ENCODE data around the gene DPH5.

Gene DPH5

DNA sequence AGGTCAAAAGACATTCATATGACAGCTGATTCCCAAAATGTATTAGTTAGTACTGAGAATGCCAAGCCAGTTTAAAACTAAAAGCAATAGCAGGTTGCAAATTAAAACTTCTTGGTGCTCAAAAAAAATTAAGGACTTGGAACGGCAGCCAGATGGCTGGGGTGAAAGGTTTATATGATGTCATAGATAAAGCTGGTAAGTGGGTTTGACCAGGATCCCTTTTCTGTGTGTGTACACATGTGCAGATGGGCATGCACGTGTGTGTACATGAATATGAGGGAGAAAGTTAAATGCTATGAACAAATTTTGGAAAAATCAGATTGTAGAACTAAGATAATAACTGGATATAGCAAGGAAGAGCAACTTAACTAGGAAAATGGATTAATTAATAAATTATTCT, 39.1 kb upstream of the DPH5 start:
- no peak overlapping the region for H3K4me3 ChIP-seq (ENCODE audit: low read depth, low read length)
- TF ChIP-seq CTCF (IDR thresholded peaks at IDR 0.05; ENCODE audit: low read depth, low read length): no peak

DNA sequence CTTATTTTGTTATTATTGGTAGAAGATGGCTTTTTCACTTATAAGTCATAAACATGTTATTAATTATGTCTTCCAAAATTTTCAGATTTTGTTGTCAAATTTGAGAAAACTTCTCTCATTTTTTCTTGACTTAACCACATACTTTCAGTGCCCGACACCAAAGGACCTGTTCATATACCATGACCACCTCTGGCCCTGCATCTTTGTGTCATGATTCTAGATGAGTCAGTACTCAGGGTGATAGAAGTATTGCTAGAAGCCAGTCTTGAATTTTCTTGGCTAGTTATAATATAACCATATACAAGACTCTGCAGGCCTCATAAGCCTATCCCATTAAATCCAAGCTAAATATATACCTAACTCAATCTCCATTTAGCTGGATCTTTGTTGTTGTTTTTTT, 35.4 kb upstream of the DPH5 start:
- no peak for TF ChIP-seq CTCF (IDR thresholded peaks at IDR 0.05; ENCODE audit: low read depth, low read length)
- H3K4me3 ChIP-seq (ENCODE audit: low read depth, low read length): no peak overlapping the region

DNA sequence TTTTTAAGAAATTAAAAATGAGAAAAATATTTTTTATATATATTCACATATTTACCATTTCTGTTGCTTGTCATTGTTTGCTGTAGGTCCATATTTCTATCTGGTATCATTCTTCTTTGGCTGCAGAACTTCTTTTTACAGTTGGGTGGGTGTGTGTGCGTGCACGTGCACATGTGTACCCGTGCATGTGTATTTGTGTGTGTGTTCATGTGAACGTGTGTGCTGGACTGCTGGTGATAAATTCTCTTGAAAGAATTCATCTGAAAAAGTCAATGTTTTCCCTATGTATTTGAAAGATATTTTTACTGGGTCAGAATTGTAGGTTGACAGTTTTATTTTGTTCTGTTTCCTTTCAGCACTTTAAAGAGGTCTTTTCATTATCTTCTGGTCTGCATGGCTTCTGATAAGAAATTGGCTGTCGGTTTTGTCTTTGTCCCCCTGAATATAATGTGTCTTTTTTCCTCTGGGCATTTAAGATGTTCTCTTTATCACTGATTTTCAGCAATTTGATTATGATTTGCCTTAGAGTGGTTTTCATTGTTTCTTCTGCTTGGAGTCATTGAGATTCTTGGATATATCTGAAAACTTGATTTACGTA, 34.5 kb upstream of the DPH5 start:
- H3K4me3 ChIP-seq (ENCODE audit: low read depth, low read length): no peak overlapping the region
- no peak for TF ChIP-seq CTCF (IDR thresholded peaks at IDR 0.05; ENCODE audit: low read depth, low read length)

DNA sequence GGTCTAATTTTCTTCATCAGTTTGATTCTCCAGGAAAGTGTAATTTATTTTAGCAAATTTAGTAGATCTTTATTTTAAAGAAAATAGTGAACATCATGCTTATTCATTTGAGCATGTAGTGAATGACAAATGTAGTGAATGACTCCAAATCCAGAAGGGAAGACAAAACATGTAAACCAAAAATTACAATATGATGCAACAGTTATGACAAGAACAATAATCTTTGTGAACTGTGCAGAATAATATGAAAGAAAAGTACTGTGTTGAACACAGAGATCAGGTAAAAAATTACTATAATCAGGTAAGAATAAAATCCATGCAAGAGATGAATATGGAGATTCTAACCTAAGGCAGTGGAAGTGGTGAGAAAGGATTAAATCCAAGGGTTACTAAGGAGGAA, 30.0 kb upstream of the DPH5 start:
- H3K4me3 ChIP-seq (ENCODE audit: low read depth, low read length): no peak overlapping the region
- no peak for TF ChIP-seq CTCF (IDR thresholded peaks at IDR 0.05; ENCODE audit: low read depth, low read length)

DNA sequence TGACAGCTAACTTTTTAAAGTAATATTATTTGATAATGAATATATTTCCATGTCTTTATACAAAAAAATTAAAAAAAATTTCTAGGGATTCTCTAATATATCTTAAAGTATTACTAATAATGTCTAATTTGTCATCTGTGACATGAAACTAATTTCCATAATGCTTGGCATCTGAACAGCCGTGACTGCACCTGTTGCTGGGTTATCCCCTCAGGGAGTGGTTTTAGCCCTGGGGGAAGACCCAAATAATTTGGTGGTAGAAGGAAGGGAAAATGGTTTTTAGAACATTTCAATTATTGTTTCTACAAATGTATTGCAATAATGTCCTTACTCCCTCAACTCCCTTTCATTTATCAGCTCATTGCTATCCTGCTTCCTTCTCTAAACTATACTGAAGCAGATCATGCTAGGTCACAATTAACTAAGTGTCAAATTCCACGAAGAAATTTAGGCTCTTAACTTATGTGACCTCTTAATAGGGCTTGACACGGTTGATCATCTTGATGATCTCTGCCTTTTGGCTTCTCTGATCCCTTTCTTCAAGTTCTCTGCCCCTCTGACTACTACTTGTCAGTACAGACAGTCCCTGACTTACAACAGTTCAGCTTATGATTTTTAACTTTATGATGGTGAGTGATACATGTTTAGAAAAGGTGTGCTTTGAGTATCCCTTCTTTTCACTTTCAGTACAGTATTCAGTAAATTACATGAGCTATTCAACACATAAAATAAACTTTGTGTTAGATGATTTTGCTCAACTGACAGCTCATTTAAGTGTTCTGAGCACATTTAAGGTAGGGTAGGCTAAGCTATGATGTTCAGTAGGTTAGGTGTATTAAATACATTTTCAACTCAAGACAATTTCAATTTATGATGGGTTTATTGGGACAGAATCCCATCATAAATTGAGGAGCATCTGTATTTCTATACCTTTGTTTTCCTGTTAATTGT, 26.4 kb upstream of the DPH5 start:
- H3K4me3 ChIP-seq (ENCODE audit: low read depth, low read length): no peak overlapping the region
- TF ChIP-seq CTCF (IDR thresholded peaks at IDR 0.05; ENCODE audit: low read depth, low read length): no peak

DNA sequence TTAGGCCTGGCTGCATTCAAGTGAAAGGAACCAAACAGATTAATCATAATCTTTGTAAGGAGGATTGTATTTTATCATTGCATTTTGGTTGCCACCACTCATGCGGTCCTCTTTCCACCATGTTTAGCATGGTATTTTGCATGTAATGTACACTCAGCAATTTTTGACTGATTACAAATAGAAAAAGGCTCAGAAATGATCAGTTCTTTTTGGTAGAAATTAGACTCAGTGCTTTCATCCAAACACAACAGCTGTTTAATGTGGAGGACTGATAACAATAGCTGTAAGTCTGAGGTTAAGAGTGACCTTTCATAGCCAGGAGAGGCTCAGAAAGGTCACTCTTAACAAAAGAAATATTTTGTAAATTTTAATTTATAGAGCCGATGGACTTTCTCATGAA, 25.3 kb upstream of the DPH5 start:
- no peak for TF ChIP-seq CTCF (IDR thresholded peaks at IDR 0.05; ENCODE audit: low read depth, low read length)
- H3K4me3 ChIP-seq (ENCODE audit: low read depth, low read length): no peak overlapping the region

DNA sequence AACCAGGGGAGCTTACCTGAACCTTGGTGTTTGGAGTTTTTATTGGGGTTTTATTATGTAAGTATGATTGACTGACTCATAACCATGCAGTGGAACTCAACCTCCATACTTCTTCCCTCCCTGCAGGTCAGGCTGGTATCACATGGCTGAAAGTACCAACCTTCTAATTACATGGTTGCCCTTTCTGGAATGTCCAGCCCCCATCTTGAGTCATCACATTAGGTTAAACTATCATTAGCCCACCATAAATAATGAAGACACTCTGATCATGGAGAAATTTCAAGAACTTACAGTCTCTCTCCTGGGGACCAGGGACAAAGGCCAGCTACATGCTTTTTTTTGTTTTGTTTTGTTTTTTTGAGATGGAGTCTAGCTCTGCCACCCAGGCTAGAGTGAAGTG, 19.2 kb upstream of the DPH5 start:
- TF ChIP-seq CTCF (IDR thresholded peaks at IDR 0.05; ENCODE audit: low read depth, low read length): no peak
- H3K4me3 ChIP-seq (ENCODE audit: low read depth, low read length): no peak overlapping the region

All from WI38 (cell line).